H9 (cell line): Measurements from ENCODE around the gene DCTN2. TPM values are rescaled to one million over a fixed set of nuclear protein-coding genes. Genes with fewer than 3 reads are reported as not detected.

ENCODE experiments used
- DNase-seq: peaks from one replicate; pipeline ENCODE4 v3.0.0-alpha.2; 2017
- H2AFZ ChIP-seq: one replicate; pipeline ENCODE4 v1.6.1; 2013; ENCODE audit warnings: mild to moderate bottlenecking, low read length, control low read depth, moderate library complexity
- H2AK5ac ChIP-seq: 2 replicates; pipeline ENCODE4 v1.6.1; 2013; ENCODE audit warnings: low read length, control low read depth, mixed read lengths; ENCODE audit not compliant: insufficient read length
- H2BK120ac ChIP-seq: one replicate; pipeline ENCODE4 v1.6.1; 2013; ENCODE audit warnings: low read depth, mild to moderate bottlenecking, low read length, control low read depth, inconsistent platforms; ENCODE audit not compliant: poor library complexity, severe bottlenecking
- H2BK12ac ChIP-seq: 2 replicates; pipeline ENCODE4 v1.6.1; 2013; ENCODE audit warnings: low read length, control low read depth, mixed read lengths, low read depth; ENCODE audit not compliant: insufficient read length
- H2BK15ac ChIP-seq: 2 replicates; pipeline ENCODE4 v1.6.1; 2013; ENCODE audit warnings: low read depth, low read length, control low read depth
- H2BK20ac ChIP-seq: one replicate; pipeline ENCODE4 v1.6.1; 2013; ENCODE audit warnings: low read depth, mild to moderate bottlenecking, low read length, control low read depth, inconsistent platforms; ENCODE audit not compliant: poor library complexity, severe bottlenecking
- H2BK5ac ChIP-seq: 2 replicates; pipeline ENCODE4 v1.6.1; 2013; ENCODE audit warnings: low read length, control low read depth, mixed read lengths; ENCODE audit not compliant: insufficient read length
- H3K14ac ChIP-seq: 2 replicates; pipeline ENCODE4 v1.6.1; 2013; ENCODE audit warnings: low read length, control low read depth; ENCODE audit not compliant: insufficient read depth
- H3K18ac ChIP-seq: 2 replicates; pipeline ENCODE4 v1.6.1; 2013; ENCODE audit warnings: low read depth, mild to moderate bottlenecking, mixed read lengths, low read length, control low read depth; ENCODE audit not compliant: insufficient read length
- H3K23ac ChIP-seq: 2 replicates; pipeline ENCODE4 v1.6.1; 2013; ENCODE audit warnings: low read length, control low read depth, mixed read lengths, low read depth; ENCODE audit not compliant: insufficient read length
- H3K23me2 ChIP-seq: 2 replicates; pipeline ENCODE4 v1.6.1; 2013; ENCODE audit warnings: low read depth, mild to moderate bottlenecking, mixed read lengths, low read length, control low read depth; ENCODE audit not compliant: insufficient read length, poor library complexity, severe bottlenecking
- H3K27ac ChIP-seq: 2 replicates; pipeline ENCODE4 v1.5.1; 2013; ENCODE audit warnings: low read length, control low read depth, mixed read lengths, low read depth; ENCODE audit not compliant: insufficient read length
- H3K27me3 ChIP-seq: 2 replicates; pipeline ENCODE4 v1.6.1; 2013; ENCODE audit warnings: low read length, control low read depth, inconsistent platforms; ENCODE audit not compliant: insufficient read depth
- H3K4ac ChIP-seq: 2 replicates; pipeline ENCODE4 v1.6.1; 2013; ENCODE audit warnings: low read depth, mild to moderate bottlenecking, control low read depth, inconsistent platforms, low read length, moderate library complexity
- H3K4me1 ChIP-seq: 2 replicates; pipeline ENCODE4 v1.6.1; 2013; ENCODE audit warnings: low read length, control low read depth, inconsistent platforms; ENCODE audit not compliant: insufficient read depth
- H3K4me2 ChIP-seq: 2 replicates; pipeline ENCODE4 v1.6.1; 2013; ENCODE audit warnings: low read length, control low read depth, mixed read lengths; ENCODE audit not compliant: insufficient read length, insufficient read depth
- H3K56ac ChIP-seq: 2 replicates; pipeline ENCODE4 v1.6.1; 2013; ENCODE audit warnings: low read depth, mild to moderate bottlenecking, mixed read lengths, low read length, control low read depth; ENCODE audit not compliant: insufficient read length
- H3K79me1 ChIP-seq: 2 replicates; pipeline ENCODE4 v1.6.1; 2013; ENCODE audit warnings: low read depth, mild to moderate bottlenecking, moderate library complexity, low read length, control low read depth, inconsistent platforms; ENCODE audit not compliant: insufficient read depth, poor library complexity, severe bottlenecking
- H3K79me2 ChIP-seq: 2 replicates; pipeline ENCODE4 v1.6.1; 2013; ENCODE audit warnings: low read length, control low read depth, inconsistent platforms; ENCODE audit not compliant: insufficient read depth
- H3K9ac ChIP-seq: 2 replicates; pipeline ENCODE4 v1.6.1; 2013; ENCODE audit warnings: low read length, control low read depth, mixed read lengths; ENCODE audit not compliant: insufficient read length; ENCODE audit errors: extremely low read depth
- H3K9me3 ChIP-seq: one replicate; pipeline ENCODE4 v1.6.1; 2013; ENCODE audit warnings: low read depth, low read length, inconsistent platforms; ENCODE audit not compliant: control insufficient read depth
- H3T11ph ChIP-seq: one replicate; pipeline ENCODE4 v1.6.1; 2013; ENCODE audit warnings: mild to moderate bottlenecking, low read length, control low read depth, inconsistent platforms
- H4K20me1 ChIP-seq: one replicate; pipeline ENCODE4 v1.6.1; 2013; ENCODE audit not compliant: control insufficient read depth, insufficient read length, insufficient read depth
- H4K5ac ChIP-seq: 2 replicates; pipeline ENCODE4 v1.6.1; 2013; ENCODE audit warnings: low read depth, mild to moderate bottlenecking, mixed read lengths, low read length, control low read depth; ENCODE audit not compliant: insufficient read length
- H4K8ac ChIP-seq: replicated peaks from 2 replicates; pipeline ENCODE4 v1.6.1; 2013; ENCODE audit warnings: low read length, control low read depth, mixed read lengths, low read depth; ENCODE audit not compliant: insufficient read length
- H4K91ac ChIP-seq: 2 replicates; pipeline ENCODE4 v1.6.1; 2013; ENCODE audit warnings: low read depth, mild to moderate bottlenecking, moderate library complexity, mixed read lengths, low read length, control low read depth; ENCODE audit not compliant: insufficient read length
- H3K27ac Mint-ChIP-seq, 3 experiments: 2 replicates in 2 of 3; 3 replicates in 1 of 3; pipeline ENCODE4 v1.8.0; 2020 to 2021; ENCODE audit warnings: mixed read lengths in 3 of 3, mild to moderate bottlenecking in 1 of 3, moderate library complexity in 1 of 3
- H3K27me3 Mint-ChIP-seq: 2 replicates; pipeline ENCODE4 v1.8.0; 2021; ENCODE audit warnings: low read depth, mild to moderate bottlenecking, moderate library complexity, mixed read lengths
- H3K36me3 Mint-ChIP-seq, 3 experiments: 2 replicates in 2 of 3; 3 replicates in 1 of 3; pipeline ENCODE4 v1.8.0; 2020 to 2021; ENCODE audit warnings: low read depth in 3 of 3, mixed read lengths in 3 of 3; ENCODE audit not compliant: insufficient read depth in 1 of 3
- H3K4me1 Mint-ChIP-seq, 2 experiments: 2 replicates each; pipeline ENCODE4 v1.8.0; 2020; ENCODE audit warnings: mixed read lengths in 2 of 2
- H3K4me3 Mint-ChIP-seq, 2 experiments: 2 replicates in 1 of 2; 3 replicates in 1 of 2; pipeline ENCODE4 v1.8.0; 2020 to 2021; ENCODE audit warnings: mild to moderate bottlenecking in 2 of 2, mixed read lengths in 2 of 2, moderate library complexity in 1 of 2
- H3K9me3 Mint-ChIP-seq, 2 experiments: 2 replicates in 1 of 2; 3 replicates in 1 of 2; pipeline ENCODE4 v1.8.0; 2020; ENCODE audit warnings: mild to moderate bottlenecking in 2 of 2, mixed read lengths in 2 of 2, moderate library complexity in 1 of 2
- CTCF ChIP-seq: fragments of 200-600 bp; sonication (generic); conservative IDR thresholded peaks from 3 replicates; pipeline ENCODE4 v1.8.0; 2021; ENCODE audit warnings: antibody characterized with exemption, mild to moderate bottlenecking
- WGBS: extraction: QIAGEN DNeasy Blood & Tissue Kit; methylation state at CpG from one replicate; pipeline ENCODE4 v1.1.7; 2013; ENCODE audit warnings: missing lambda C conversion rate, low lambda C conversion rate, mixed read lengths; ENCODE audit not compliant: insufficient read length; ENCODE audit errors: extremely low coverage; 5-methylcytosine and 5-hydroxymethylcytosine counted together
- total RNA-seq: library from RNA; stranded (reverse); gene quantifications from 2 replicates; pipeline ENCODE4 v1.2.1, GENCODE V29; 2021

DCTN2 gene
- total RNA-seq, 1 experiment from 2014 or later = 97.7 TPM

- no peaks in the 10 kb centered on the region for H3K4me1 ChIP-seq
- no CpG with 5 or more reads among the region's 3 CpGs for WGBS
- no peaks in the 10 kb centered on the region for H3K27me3 Mint-ChIP-seq
These were observed 39.1 kb upstream of the DCTN2 start for GRCh38 chr12:57586128-57586527.

More at GRCh38 chr12:57586128-57586527, 39.1 kb upstream of the DCTN2 start:
- H3K18ac ChIP-seq = no peak overlapping the region
- no peaks in the 10 kb centered on the region for H3K27me3 ChIP-seq
- no peak overlapping the region for H4K8ac ChIP-seq
- Mint-ChIP-seq H3K27ac (no peak overlapping the region), H3K4me3 (no peak overlapping the region), H3K4me1 (peaks cover 6 to 9% of the 10 kb centered on the region in 2 experiments), H3K9me3 (no peaks in the 10 kb centered on the region), H3K36me3 (peaks cover 10 to 26% (median 21%) of the 10 kb centered on the region in 3 experiments)
- peaks cover 5% of the 10 kb centered on the region for H3K23me2 ChIP-seq
- no peaks in the 10 kb centered on the region for H3K79me2 ChIP-seq
- H3K4ac ChIP-seq = no peak overlapping the region
- H3K79me1 ChIP-seq = no peaks in the 10 kb centered on the region
- no peak overlapping the region for H2BK12ac ChIP-seq
- no peak overlapping the region for H3K9ac ChIP-seq
- no peak overlapping the region for H2AK5ac ChIP-seq
- no peak overlapping the region for H3K56ac ChIP-seq
- no peaks in the 10 kb centered on the region for H4K20me1 ChIP-seq
- H4K91ac ChIP-seq = no peak overlapping the region
- no peak overlapping the region for H3T11ph ChIP-seq
- H2BK20ac ChIP-seq = no peak overlapping the region
- no peak for DNase-seq
- TF ChIP-seq CTCF = no peak
- H4K5ac ChIP-seq = no peak overlapping the region
- H3K4me2 ChIP-seq = no peak overlapping the region
- no peak overlapping the region for H3K14ac ChIP-seq
- H2BK15ac ChIP-seq = no peak overlapping the region
- H2BK5ac ChIP-seq = no peak overlapping the region
- H3K27ac ChIP-seq = no peak overlapping the region
- no peak overlapping the region for H3K23ac ChIP-seq
- no peak overlapping the region for H2AFZ ChIP-seq
- H2BK120ac ChIP-seq = no peak overlapping the region
- no peaks in the 10 kb centered on the region for H3K9me3 ChIP-seq
